Karpas-422 (cell line): Measurements from ENCODE around the gene RSAD1. TPM values are rescaled to one million over a fixed set of nuclear protein-coding genes. Genes with fewer than 3 reads are reported as not detected.

Experiments
- DNase-seq: peaks from one replicate; pipeline ENCODE4 v3.0.0-alpha.2; 2015
- H2AFZ ChIP-seq: fragments of 200-600 bp; sonication (generic); 2 replicates; pipeline ENCODE4 v1.6.1; 2014; ENCODE audit warnings: antibody characterized with exemption, low read length, mixed read lengths
- H3K27ac ChIP-seq: fragments of 200-600 bp; sonication (generic); 2 replicates; pipeline ENCODE4 v1.5.1; 2014; ENCODE audit warnings: mild to moderate bottlenecking, low read length, moderate library complexity
- H3K27me3 ChIP-seq: fragments of 200-600 bp; sonication (generic); 2 replicates; pipeline ENCODE4 v1.6.1; 2014; ENCODE audit warnings: low read length, mixed read lengths
- H3K36me3 ChIP-seq: fragments of 200-600 bp; sonication (generic); 2 replicates; pipeline ENCODE4 v1.6.1; 2014; ENCODE audit warnings: low read length, mixed read lengths; ENCODE audit not compliant: insufficient read depth
- H3K4me1 ChIP-seq: fragments of 200-600 bp; sonication (generic); 2 replicates; pipeline ENCODE4 v1.6.1; 2014; ENCODE audit warnings: mild to moderate bottlenecking, low read length, mixed read lengths
- H3K4me2 ChIP-seq: fragments of 200-600 bp; sonication (generic); 2 replicates; pipeline ENCODE4 v1.6.1; 2014; ENCODE audit warnings: low read length, low read depth, mild to moderate bottlenecking; ENCODE audit not compliant: poor library complexity, severe bottlenecking
- H3K4me3 ChIP-seq: fragments of 200-600 bp; sonication (generic); 2 replicates; pipeline ENCODE4 v1.5.1; 2014; ENCODE audit warnings: mild to moderate bottlenecking, antibody characterized with exemption, low read length, mixed read lengths
- H3K79me2 ChIP-seq: fragments of 200-600 bp; sonication (generic); 2 replicates; pipeline ENCODE4 v1.6.1; 2014; ENCODE audit warnings: mild to moderate bottlenecking, low read length, mixed read lengths
- H3K9ac ChIP-seq: fragments of 200-600 bp; sonication (generic); 2 replicates; pipeline ENCODE4 v1.6.0; 2014; ENCODE audit warnings: low read length
- H3K9me2 ChIP-seq: fragments of 200-600 bp; sonication (generic), shearing (Covaris generic); replicated peaks from 2 replicates; pipeline ENCODE4 v1.6.0; 2014; ENCODE audit warnings: mild to moderate bottlenecking, low read length, moderate library complexity; ENCODE audit not compliant: insufficient read depth
- H3K9me3 ChIP-seq: fragments of 300-700, 200-600 bp; sonication (generic); 2 replicates; pipeline ENCODE4 v1.6.1; 2014; ENCODE audit warnings: low read length, mixed read lengths
- H4K20me1 ChIP-seq: fragments of 200-600 bp; sonication (generic); 2 replicates; pipeline ENCODE4 v1.6.1; 2014; ENCODE audit warnings: mild to moderate bottlenecking, antibody characterized with exemption, low read length, low read depth; ENCODE audit not compliant: insufficient read depth
- total RNA-seq: library from RNA; depleted of rRNA; stranded (reverse); fragments of >200 nt; shearing (Covaris generic); gene quantifications from 2 replicates; pipeline ENCODE4 v1.2.3, GENCODE V29; 2014; ENCODE audit warnings: low replicate concordance; rRNA removed

Gene RSAD1
- total RNA-seq, 1 experiment from 2014 or later, result 15.4 TPM

DNA sequence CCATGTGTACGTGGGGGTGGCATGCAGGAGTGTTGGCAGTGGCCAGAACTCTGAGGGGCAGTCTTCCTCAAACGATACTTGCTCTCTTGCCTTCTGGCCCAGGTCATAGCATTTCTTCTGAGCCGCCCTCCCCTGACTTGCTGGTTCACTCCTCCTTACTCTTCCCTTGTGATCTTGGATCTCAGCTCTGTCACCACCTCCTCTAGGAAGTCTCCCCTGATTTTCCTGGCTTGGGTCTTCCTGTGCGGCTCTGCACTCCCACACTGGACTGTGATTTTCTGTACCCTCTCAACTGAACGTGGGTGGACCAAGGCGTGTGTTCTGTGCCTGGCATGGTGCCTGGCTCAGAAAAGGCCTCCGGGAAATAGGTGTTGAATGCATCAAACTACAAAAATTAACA, 56.7 kb downstream of the RSAD1 start:
- Histone ChIP-seq H3K27me3 (no peaks in the 10 kb centered on the region), H3K4me1 (no peaks in the 10 kb centered on the region), H3K9ac (no peak overlapping the region), H3K4me2 (no peak overlapping the region), H3K9me3 (no peaks in the 10 kb centered on the region), H3K9me2 (no peaks in the 10 kb centered on the region), H3K36me3 (no peaks in the 10 kb centered on the region), H4K20me1 (0 out of 2 replicates have a peak, but pooled peaks cover 4% of the 10 kb centered on the region), H2AFZ (no peak overlapping the region), H3K4me3 (no peak overlapping the region), H3K79me2 (no peaks in the 10 kb centered on the region), H3K27ac (no peak overlapping the region)
- DNase-seq, result no peak

Other genes with a start within 250 kb of the RSAD1 start
- not detected in 2 replicates for gene TMEM92, start 204.4 kb upstream of the RSAD1 start, total RNA-seq
- gene XYLT2, start 132.7 kb upstream of the RSAD1 start, total RNA-seq, result 11.4 and 30.4 TPM in 2 replicates
- gene MRPL27, start 105.7 kb upstream of the RSAD1 start, total RNA-seq, result 22.3 and 48.6 TPM in 2 replicates
- 10.6 and 18.8 TPM in 2 replicates for gene EME1, start 105.6 kb upstream of the RSAD1 start, total RNA-seq
- 53.3 and 68.0 TPM in 2 replicates for gene LRRC59, start 81.3 kb upstream of the RSAD1 start, total RNA-seq
- 63.5 and 67.7 TPM in 2 replicates for gene ACSF2, start 52.6 kb upstream of the RSAD1 start, total RNA-seq
- gene CHAD, start 10.0 kb upstream of the RSAD1 start, total RNA-seq, result not detected in 2 replicates
- 2.0 and 2.5 TPM in 2 replicates for gene MYCBPAP, start 29.6 kb downstream of the RSAD1 start, total RNA-seq
- not detected in 2 replicates for gene EPN3, start 53.9 kb downstream of the RSAD1 start, total RNA-seq
- 38.8 and 76.8 TPM in 2 replicates for gene SPATA20, start 68.3 kb downstream of the RSAD1 start, total RNA-seq
- gene CACNA1G, start 81.9 kb downstream of the RSAD1 start, total RNA-seq, result not detected in 2 replicates
- gene ABCC3, start 156.0 kb downstream of the RSAD1 start, total RNA-seq, result not detected in 2 replicates
- 17.1 and 34.1 TPM in 2 replicates for gene ANKRD40, start 229.1 kb downstream of the RSAD1 start, total RNA-seq
- gene LUC7L3, start 240.7 kb downstream of the RSAD1 start, total RNA-seq, result 102 and 142 TPM in 2 replicates